HL-60 (cell line): ENCODE data around the gene ITPRIPL2.

Experiments used
- CTCF ChIP-seq: IDR thresholded peaks from one replicate; pipeline ENCODE4 v1.5.1; 2011; ENCODE audit warnings: low read length, control low read depth, inconsistent platforms; ENCODE audit not compliant: insufficient read depth
- POLR2AphosphoS5 ChIP-seq: IDR thresholded peaks from 2 replicates; pipeline ENCODE4 v1.6.1; 2012; ENCODE audit warnings: low read depth
- REST ChIP-seq: IDR thresholded peaks from 2 replicates; pipeline ENCODE4 v1.6.1; 2012; ENCODE audit warnings: low read depth; ENCODE audit not compliant: insufficient replicate concordance

GRCh38 chr16:19130852-19131824, 17.4 kb downstream of the ITPRIPL2 start:
- TF ChIP-seq CTCF (no peak), POLR2AphosphoS5 (no peak), REST (no peak)
